NCI-H146 treated with DMSO at 0.1 percent for 48 hours (cell line): ENCODE measurements around the gene PCSK6.

ENCODE experiments used
- DNase-seq: peaks from one replicate; lab custom pipeline; 2025; ENCODE audit not compliant: unreplicated experiment; lab: John Stamatoyannopoulos, UW

The PCSK6 gene

DNA sequence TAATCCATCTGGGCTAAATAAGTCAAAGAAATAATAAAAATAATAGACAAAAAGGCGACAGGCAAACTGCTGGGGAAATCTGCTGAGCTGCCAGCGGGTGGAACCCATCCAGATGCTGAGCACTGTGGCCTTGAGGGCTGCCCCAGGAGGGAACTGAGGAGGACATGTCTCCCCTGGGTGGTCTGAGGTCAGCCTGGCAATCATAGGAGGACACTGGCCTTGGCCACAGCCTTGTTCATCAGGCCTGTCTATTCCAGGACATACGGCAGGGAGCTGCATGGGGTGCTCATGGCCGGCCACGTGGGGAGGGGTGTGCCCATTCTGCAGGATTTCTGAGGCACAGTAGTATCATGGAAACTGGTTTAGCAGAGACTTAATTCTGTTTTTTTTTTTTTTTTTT is 173.0 kb downstream of the PCSK6 start:
- DNase-seq = no peak

DNA sequence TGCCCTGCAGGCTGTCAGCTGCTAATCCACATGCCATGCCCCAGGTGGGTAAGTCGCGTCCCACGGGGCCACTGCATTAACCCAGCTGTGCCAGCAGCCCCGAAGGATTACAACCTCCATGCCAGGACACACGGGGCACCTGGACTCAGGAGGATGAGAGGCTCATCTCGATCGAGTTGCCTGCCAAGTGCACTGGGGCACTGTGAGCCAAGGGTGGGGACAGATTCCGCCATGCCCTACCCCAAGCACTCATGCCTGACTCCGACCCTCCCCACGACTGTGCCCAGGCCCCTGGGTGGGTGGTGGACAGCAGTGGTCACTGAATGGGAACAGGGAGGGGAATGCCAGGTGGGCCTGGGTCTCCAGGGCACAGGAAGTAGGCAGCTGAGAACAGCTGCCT is 173.8 kb downstream of the PCSK6 start:
- DNase-seq = no peak

DNA sequence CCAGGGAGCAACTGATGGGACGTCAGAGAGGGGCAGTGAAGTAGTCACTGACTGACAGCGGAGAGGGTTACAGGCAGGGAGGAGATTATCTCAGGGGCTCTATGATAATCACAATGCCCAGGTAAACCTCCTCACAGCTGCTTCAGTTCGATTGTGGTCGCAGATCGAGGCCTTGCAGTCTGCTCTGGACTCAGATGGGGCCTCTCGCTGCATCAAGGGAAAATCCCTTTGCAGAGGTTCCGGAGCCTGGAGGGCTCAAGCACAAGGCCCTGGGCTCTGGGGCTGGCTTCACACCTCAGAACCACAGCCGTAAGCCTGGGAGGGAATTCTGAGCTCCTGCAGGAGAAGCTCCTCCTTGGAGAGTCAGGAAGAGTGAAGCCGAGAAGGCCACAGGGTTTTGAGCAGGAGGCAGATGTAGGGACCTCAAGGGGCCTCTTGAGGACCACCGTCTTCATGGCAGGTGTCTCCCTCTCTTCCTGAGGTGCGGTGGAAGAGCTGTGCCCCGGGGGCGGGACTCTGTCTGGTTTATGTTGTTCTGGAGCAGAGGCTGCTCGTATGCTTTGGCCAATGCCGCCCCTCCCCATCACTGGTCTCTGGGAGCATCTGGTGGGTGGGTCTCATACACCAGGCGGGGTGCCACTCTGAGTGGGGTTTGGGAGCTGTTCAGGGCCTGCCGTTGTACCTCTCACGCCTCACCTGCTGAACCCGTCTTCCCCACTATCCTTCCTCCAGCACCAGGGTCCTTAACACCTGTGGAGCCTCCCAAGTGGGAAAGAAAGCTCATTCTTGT is 175.0 kb downstream of the PCSK6 start:
- DNase-seq = no peak

DNA sequence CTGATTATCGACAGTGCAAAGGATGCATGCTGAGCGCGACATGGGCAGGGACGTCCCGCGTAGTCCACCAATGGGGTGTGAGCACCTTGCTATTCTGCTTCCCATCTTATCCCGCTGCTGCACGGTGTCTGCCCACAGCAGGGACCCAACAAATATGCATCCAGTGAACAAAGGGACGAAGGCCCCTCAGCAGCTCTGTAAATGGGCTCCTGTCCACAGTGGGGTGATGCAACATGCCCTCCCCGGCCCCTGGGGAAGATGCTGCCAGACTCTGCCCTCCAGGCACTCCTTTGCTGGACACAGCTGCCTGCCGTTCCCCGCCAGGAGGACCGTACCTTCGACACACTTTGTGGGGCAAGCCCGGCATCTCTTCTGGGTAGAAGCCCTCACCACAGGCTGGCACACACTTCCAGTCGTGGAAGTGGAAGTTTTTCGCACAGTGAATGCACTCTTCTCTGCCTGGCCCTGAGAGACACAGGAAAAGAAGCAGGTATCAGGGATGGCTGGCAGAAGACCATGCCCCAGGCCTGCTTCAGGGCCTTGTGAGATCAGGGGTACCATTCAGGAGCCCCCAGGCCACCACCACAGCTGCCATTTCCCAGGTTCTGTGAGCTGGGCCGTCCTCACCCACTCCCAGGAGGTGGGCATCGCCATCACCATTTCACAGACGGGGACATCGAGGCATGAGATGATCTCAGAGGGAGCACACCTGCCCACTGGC is 176.3 kb downstream of the PCSK6 start:
- peak; percentile 37 for DNase-seq

DNA sequence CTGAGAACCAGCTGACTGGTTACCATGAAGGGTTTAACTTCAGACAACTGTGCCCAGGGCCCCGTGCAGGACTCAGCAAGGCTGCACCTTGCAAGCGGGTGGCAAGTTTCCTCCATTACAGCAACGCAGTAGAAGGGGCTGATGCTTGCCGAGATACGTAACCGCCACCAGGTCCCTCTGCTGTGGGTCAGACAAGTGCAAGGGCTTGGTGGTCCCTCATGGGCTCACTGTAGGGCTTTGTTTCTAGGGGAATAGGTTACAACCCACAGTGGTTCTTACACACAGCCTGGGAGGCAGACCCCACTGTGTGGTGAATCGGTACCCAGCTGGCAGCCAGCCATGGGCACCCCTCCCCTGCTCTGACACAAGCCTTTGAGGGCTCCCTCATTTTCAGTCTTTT is 179.0 kb downstream of the PCSK6 start:
- DNase-seq = no peak

DNA sequence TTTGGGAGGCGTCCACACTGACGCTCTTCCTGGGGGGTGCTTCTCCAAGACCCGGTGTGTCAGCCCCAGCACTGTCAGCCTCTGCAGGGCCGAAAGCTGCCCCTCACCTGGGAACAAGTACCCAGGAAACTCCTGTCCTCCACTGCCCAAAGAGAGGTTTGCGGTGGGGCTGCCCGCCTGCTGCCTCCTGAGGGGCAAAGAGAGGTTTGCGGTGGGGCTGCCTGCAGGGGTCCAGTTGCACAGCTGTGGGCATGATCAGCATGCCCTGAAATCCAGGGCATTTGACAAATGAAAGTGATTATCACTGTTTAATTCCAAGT is 179.4 kb downstream of the PCSK6 start:
- no peak for DNase-seq

DNA sequence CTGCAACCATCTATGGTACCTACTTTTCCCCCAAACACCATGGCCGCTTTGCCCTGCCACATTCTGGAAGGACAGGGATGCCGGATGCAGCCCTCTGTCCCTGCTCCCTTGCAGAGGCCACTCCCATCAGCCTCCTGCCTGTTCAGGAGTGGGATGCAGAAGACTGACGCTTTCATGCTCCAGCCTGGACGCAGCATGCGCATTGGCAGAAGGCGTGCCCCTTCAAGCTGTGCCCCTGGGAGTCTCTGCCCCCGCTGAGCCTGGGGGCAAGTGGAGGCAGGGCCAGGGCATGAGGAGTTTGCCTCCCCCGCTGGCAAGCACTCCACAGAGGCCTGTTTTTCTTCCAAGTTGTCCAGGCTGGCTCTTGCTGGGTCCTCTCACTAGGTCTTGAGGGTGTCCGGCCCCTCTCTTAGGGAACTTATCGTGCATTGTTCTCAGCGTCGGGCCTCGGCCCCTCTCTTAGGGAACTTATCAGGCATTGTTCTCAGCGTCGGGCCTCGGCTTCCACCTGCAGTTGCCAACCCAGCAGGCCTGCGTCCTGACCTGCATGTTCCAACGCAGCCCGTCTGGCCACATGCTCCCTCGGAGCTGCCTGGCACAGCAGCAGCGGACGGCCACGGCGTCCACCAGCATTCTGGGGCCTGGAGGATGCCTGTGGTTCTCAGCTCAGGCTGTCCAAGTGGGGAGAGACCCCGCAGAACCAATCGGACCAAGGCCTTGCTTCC is 179.9 kb downstream of the PCSK6 start:
- DNase-seq = no peak

DNA sequence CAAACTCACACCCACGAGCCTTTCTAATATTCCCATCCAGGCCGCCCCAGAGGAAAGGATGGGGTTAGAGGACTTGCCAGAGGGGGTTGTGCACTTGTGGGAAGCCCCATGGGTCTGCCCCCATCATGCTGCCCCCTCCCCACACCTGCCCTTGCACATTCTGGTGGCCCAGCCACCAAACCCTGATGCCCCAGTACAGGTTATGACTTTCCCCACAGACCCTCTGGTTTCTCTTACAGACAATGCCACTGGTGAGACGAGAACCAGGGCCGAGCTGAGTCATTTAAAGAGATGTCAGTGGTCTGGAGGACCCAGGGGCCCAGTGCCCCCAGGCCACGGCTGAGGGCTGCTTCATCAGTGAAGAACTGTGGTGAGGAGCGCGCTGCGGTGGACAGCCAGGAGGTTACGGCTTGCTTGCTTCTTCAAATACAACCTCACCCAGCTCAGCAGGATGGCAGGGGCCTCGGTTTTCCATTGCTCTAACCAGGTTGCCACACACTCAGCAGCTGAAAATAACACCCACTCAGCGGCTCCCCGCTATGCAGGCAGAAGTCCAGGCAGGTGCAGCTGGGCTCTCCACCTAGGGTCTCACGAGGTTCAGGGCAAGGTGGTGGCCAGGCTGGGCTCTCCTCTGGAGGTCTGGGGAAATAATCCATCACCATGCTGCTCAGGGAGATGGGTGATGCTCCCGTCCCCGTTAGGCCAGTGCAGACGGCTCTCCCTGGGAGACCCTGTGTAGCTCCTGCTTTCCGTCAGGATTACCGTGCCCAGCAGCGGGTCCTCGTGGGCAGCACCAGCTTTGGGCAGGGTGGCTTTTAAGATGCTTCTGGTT is 180.7 kb downstream of the PCSK6 start:
- DNase-seq = peak; percentile 72

DNA sequence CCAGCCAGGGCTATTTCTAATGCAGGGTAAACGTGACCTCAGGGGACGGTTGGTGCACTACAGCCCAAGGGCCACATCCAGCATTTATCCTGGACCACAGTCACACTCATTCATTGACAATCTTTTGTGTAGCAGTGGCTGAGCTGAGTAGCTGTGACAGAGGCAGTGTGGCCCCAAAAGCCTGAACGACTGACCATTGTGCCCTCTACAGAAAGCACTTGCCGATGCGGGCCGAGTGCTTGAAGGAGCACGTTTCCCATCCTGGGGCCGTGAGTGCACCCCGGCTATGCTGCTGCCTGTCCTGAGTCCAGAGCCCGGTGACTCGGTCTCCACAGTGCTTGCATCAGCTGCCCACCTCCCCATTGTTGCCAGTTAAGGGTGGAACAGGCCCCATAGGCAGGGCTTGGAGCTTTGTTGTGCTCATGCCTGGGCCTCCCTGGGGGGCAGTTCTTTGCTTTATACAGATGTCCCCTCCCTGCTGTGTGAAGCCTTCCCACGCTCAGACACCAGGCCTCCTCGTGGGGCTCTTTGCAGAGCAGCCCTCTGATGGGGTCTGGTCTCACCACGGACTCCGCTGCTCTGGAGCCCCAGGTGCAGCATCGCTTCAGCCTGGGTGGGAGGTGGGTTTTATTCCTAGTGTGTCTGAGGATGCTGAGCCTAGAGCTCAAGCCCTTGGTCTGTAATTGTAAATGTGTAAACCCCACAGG is 181.5 kb downstream of the PCSK6 start:
- no peak for DNase-seq

DNA sequence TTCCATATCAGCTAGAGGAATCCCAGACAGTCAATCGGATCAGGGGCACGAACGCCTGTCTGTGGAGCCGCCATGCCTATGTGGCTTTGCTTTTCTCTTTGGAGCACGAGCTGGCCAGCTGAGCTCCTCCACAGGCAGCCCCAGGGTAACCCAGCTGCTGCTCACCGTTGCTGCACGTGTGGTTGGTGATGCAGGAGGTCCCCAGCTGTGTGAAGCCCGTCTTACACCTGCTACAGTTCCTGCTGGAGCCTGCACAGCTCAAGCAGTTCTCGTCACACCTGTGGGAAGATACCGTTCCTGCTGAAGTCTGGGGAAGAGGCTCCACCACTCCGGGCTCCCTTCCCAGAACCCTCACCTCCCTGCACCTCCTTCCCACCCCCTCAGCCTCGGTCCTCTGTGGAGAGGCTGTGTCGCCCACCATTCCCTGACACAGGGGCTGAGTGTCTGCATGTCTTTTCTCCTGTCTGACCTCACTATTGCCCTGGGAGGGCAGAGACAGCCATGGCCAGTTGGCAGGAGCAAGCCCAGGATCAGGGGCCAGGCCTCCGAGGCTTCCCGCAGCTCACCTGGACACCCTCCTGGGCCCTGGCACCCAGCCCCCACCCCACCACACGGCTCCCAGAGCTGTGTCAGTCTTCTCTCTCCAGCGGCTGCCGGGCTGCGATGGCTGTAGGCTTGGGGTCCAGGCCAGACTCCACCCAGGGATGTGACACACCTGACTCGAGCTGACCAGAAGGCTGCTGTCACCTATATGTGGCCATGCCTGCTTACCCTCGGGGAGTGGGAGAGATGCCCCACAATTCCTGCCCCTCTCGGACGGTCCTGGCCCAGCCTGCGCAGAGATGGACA is 182.2 kb downstream of the PCSK6 start:
- peak; percentile 42 for DNase-seq

DNA sequence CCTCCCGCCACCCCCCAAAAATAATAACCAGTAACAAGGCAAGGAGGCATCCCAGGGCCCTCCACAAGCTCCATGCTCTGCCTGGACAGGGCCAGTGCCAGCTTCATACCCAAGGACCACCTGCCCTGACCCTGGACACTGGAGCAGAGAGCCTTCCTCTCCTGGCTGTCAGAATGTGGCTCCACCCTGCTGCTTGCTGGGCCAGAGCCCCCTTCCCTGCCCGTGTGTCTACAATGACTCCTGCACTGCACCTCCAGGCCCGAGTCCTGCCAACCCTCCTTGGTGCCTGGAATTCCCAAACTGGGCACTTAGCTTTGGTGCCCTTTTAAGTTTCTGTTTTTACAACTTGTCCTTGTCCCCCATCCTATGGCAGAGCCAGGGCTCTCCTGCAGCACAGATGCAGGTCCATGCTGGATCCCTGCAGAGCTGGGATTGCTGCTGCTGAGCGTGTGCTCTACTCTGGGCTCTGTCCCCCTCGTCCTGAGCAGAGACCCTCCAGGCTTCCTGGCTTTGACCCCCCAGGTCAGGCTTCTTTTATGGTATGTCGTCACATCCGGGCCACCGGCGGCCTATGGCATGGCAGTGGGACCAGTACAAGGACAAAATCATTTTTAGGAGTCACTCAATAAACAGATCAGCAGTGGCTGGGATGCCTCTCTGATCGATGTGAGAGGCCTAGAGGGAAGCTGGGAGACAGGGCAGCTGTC is 183.0 kb downstream of the PCSK6 start:
- no peak for DNase-seq

DNA sequence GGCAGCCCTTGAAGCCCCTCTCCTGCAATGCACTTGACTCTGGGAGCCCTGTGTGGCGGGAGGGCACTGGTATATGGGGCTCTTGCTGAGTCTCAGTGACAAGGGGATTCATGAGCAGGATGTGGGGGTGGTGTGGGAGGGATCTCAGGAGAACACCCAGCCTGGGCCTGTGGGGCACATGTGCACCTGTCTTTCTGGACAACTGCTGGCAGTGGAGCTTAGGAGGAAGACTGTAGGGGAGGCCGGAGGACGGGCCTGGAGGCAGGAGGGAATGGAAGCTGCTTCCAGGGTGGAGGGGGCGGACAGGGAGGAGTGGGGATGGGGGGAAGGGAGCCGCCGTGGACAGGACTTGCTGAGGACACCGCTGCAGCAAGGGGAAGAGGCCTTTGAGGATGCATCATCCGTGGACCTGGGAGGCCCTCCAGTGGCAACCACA is 183.7 kb downstream of the PCSK6 start:
- no peak for DNase-seq

DNA sequence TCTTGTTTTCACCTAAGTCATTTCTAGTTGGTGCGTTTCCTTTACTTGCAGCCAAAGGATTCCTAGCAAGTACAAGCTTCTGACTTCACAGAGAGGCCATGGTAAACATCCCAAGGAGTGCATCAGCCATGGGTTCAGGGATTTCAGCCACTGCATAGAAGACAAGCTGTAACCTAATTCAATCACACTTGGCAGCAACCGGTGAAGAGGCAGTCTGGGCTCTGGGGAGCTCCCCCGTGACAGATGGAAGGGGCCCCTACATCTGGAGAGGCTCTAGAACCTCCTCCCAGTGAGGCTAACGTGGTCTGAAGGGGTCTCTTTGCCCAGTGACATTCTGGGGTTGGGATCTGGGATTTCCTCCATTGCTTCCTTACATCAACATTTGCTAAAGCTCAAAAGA is 186.1 kb downstream of the PCSK6 start:
- no peak for DNase-seq

DNA sequence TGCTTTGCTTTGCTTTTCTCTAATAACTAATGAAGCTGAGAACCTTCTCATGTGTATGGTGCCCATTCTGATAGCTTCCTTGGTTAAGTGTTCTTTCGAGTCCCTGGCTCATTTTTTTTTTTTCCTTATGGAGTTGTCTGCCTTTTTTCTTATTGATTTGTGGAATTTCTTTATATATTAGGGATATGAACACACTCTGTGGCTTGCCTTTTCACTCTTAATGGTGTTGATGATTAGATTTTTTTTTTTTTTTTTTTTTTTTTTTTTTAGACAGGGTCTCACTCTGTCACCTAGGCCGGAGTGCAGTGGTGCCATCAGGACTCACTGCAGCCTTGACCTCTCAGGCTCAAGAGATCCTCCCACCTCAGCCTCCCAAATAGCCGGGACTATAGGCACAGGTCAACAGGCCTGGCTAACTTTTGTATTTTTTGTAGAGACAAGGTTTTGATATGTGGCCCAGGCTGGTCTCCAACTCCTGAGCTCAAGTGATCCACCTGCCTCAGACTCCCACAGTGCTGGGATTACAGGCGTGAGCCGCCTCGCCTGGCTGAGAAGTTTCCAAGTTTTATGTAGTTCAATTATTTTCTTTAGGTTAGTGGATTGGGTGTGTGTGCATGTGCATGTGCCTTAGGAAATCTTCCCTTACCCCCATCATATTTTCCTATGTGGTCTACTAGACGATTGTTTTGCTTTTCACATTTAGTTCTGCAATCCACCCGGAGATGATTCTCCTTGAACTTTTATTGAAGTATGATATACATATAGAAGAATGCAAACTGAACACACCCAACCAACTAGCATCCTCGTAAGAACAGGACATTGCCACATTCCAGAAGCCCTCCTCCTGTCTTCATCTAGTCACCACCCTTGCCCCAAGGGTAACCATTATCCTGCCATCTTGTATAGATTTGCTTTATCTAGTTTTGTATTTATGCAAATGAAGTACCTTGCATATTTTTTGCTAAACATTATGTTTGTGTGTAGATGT is 192.8 kb downstream of the PCSK6 start:
- no peak for DNase-seq

DNA sequence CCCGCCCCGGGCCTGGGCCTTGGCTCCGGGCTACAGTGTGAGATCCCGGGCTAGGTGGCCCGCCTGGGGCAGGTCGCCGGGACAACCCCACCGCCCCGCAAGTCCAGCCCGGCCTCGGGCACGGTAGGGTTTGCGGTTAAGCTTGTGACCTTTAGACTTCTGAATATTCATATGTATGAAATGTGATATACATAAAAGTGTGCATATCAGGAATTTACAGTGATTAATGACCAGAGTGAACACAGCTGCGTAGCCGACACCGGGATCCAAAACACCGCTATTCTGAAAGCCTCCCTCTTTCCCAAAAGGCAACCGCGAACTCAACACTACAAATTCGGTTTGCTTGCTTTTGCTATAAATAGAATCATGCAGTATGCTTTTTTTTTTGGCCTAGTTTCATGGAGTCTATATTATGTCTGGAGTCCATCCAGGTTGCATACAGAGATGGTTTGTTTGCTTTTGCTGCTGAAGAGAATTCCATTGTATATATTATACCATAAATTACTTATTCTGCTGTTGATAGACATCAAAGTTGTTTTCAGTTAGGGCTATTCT is 193.8 kb downstream of the PCSK6 start:
- peak; percentile 17 for DNase-seq

DNA sequence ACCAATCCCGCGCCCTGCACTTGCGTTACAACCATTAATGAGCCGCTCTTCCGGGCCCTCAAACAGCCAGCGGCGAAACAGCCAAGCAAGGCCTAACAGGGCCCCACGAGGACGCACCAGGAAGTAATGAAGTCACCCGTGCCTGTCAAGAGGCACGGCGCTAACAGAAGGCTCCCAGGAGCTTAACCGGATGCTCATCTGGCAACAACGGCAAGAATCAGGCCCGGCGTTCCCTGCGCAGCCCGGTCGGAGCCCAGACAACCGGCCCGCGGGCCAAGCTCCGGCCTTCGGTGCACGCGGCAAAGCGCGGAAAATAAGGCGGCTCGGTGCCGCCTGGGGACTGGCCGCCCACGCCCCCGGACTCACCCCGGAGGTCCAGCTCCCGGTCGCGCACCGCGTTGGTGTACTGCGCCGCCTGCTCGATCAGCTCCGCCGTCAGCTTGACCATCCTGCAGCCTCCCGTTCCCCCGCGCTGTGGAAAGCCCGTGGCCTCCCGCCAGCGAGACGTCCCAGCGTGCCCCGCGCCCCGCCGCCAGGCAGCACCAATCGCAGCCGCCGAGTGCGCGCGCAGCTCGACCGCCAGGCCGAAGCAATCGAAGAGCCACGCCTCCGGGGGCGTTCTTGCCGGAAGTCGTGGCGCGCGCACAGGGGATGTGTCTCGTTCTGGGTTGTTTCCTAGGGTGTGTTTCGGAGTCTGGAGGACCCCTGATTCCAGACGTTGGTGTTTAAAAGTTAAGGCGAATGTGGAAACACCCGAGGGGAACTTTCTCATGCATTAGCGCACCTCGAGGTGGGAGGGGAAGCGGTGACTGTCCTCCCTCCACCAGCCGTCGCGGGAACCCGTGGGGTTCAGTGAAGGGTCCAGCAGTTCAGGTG is 194.5 kb downstream of the PCSK6 start, which contains the start of gene SNRPA1:
SNRPA1 (minus strand) TSS at position 518 of the 876 bp plus-strand sequence; CDS start at position 448, 70 bp downstream.
- peak; percentile 86 for DNase-seq
